ENCODE data around the gene RXFP3. TPM values are rescaled to one million over a fixed set of nuclear protein-coding genes. Genes with fewer than 3 reads are reported as not detected.

Gene RXFP3
- total RNA-seq, 2 donors from 2014 or later: 0.13 TPM; not detected in 1

DNA sequence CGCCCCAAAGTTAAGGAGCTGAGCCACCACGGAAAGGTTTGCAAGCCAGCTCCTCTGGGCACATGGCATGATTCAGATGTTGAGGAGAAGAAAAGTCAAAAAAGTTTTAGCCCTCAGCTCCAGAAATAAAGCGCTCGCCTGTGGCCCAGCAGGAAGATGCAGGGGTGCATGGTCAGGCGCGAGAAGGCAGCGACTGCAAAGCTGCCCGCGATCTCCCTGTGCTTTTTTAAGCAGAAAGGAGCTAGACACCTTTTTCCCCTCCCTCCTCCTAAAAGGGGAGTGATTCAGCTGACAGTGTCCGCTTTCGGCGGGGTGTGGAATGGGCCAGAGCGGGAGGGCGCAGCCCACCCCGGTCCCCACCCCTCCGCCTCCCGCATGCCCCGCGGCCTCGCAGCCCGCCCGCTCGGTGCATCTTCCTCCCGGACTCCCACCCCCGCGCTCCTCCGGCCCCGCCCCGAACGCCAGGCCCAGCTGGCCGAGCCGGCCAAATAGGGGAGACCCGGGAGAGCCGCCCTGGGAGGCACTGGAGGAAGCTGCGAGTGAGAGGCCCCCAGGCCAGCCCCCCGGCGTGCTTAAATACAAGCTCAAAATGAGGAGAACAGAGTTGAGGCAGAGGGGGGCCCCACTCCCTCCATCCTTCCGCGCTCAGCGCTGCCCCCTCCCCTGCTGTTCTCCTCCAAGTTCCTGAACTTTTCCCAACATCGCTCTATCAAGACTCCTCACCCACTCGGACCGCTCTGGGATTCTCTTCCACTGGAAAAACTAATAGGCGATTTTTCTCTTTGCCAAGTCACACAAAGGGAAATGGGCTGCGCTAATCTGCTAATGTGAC lies 44.2 kb upstream of the RXFP3 start, which contains the start of gene ADAMTS12:
Gene ADAMTS12 (minus strand): TSS at position 203 of the 832 bp plus-strand sequence. CDS start 134 bp downstream, at position 69.
- 6 to 15% methylated on average over 8 to 45 of the region's 45 CpGs for WGBS, 2 experiments (ENCODE audit: insufficient coverage in 1 of 2, insufficient read length in 1 of 2)
- Histone ChIP-seq H3K4me1 (ENCODE audit: control insufficient read depth, insufficient read depth, low read length) (peaks cover 9% of the 10 kb centered on the region), H3K9me3 (ENCODE audit: control insufficient read depth, low read length) (no peaks in the 10 kb centered on the region), H3K27ac (ENCODE audit: low read depth, low read length) (peak within 1 kb of the TSS; percentile 36), H3K36me3 (ENCODE audit: control insufficient read depth, insufficient read depth, low read length) (no peaks in the 10 kb centered on the region), H3K4me3 (ENCODE audit: low read length) (peak within 1 kb of the TSS; percentile 91), H3K9ac (ENCODE audit: extremely low read depth, low read length, poor library complexity, severe bottlenecking) (peak within 1 kb of the TSS; percentile 52), H3K27me3 (ENCODE audit: control insufficient read depth, insufficient read depth, low read length, poor library complexity, severe bottlenecking) (no peaks in the 10 kb centered on the region)
- H3K27me3 Mint-ChIP-seq (ENCODE audit: insufficient read depth): peaks cover 30% of the 10 kb centered on the region
- H3K4me1 Mint-ChIP-seq: peaks cover 49% of the 10 kb centered on the region
- H3K27ac Mint-ChIP-seq: peak within 1 kb of the TSS; percentile 87
- peak within 1 kb of the TSS; percentile 83 for H3K4me3 Mint-ChIP-seq
- H3K36me3 Mint-ChIP-seq (ENCODE audit: low read depth): peaks cover 5% of the 10 kb centered on the region
- H3K9me3 Mint-ChIP-seq: no peaks in the 10 kb centered on the region
- TF ChIP-seq, protein P1, sequence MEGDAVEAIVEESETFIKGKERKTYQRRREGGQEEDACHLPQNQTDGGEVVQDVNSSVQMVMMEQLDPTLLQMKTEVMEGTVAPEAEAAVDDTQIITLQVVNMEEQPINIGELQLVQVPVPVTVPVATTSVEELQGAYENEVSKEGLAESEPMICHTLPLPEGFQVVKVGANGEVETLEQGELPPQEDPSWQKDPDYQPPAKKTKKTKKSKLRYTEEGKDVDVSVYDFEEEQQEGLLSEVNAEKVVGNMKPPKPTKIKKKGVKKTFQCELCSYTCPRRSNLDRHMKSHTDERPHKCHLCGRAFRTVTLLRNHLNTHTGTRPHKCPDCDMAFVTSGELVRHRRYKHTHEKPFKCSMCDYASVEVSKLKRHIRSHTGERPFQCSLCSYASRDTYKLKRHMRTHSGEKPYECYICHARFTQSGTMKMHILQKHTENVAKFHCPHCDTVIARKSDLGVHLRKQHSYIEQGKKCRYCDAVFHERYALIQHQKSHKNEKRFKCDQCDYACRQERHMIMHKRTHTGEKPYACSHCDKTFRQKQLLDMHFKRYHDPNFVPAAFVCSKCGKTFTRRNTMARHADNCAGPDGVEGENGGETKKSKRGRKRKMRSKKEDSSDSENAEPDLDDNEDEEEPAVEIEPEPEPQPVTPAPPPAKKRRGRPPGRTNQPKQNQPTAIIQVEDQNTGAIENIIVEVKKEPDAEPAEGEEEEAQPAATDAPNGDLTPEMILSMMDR (conservative IDR thresholded peaks at IDR 0.05): no peak
- peak; percentile 84 for DNase-seq

DNA sequence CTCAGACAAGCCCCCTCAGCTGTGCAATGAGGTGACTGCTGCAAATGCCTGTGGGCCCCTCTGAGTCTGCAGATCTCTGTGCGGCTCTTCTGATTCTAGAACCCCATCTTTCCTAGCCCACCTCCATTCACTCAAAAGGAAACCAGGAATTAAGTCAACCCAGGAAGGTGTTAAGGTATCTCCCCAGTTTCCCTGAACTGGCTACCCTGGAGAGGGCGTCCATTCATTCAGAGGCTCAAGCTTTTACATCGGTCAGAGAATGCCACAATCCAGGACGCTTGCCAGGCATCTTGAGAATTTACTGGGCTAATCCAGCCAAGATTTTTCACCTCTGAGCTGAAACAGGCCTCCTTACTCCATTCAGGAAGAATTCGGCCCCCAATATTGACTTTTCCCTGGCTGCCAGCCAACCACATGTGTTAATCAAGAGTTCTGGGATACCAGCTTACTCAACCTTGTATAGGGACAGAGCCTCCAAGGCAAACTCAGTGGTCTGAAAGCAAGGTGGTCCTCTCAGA lies 43.5 kb upstream of the RXFP3 start:
- Mint-ChIP-seq H3K36me3 (ENCODE audit: low read depth) (peaks cover 4% of the 10 kb centered on the region), H3K9me3 (no peaks in the 10 kb centered on the region), H3K4me3 (peak overlapping the region; percentile 83), H3K27ac (peak overlapping the region; percentile 87), H3K27me3 (ENCODE audit: insufficient read depth) (peaks cover 30% of the 10 kb centered on the region), H3K4me1 (peaks cover 45% of the 10 kb centered on the region)
- TF ChIP-seq, protein P1 (conservative IDR thresholded peaks at IDR 0.05): no peak
- Histone ChIP-seq H3K27me3 (ENCODE audit: control insufficient read depth, insufficient read depth, low read length, poor library complexity, severe bottlenecking) (no peaks in the 10 kb centered on the region), H3K4me3 (ENCODE audit: low read length) (peak overlapping the region; percentile 91), H3K4me1 (ENCODE audit: control insufficient read depth, insufficient read depth, low read length) (peaks cover 7% of the 10 kb centered on the region), H3K27ac (ENCODE audit: low read depth, low read length) (peak overlapping the region; percentile 36), H3K9me3 (ENCODE audit: control insufficient read depth, low read length) (no peaks in the 10 kb centered on the region), H3K9ac (ENCODE audit: extremely low read depth, low read length, poor library complexity, severe bottlenecking) (peak overlapping the region; percentile 13), H3K36me3 (ENCODE audit: control insufficient read depth, insufficient read depth, low read length) (no peaks in the 10 kb centered on the region)
- no peak for DNase-seq
- 75 to 86% methylated on average over 5 of the region's 5 CpGs for WGBS, 2 experiments (ENCODE audit: insufficient coverage in 1 of 2, insufficient read length in 1 of 2)

DNA sequence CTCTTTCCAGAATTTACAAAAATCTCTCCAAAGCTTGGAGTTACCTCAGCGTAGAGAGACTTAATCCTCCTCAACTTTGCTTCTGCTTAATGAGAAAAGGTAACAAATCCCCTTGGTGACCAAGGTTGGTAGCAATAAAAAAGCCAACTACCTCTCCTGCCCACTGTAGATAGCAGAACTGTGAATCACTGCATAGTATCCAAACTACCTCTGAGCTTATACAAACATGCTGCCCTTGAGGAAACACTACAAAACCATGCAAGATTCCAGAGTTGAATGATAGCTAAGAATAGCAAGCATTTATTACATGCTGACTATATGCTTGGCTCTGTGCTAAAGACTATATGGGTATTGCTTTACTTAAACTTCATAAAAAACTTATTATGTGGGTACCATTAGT lies 41.6 kb upstream of the RXFP3 start:
- peaks cover 11% of the 10 kb centered on the region for H3K4me1 ChIP-seq (ENCODE audit: control insufficient read depth, insufficient read depth, low read length)
- no peak overlapping the region for H3K27ac Mint-ChIP-seq
- peaks cover 46% of the 10 kb centered on the region for H3K4me1 Mint-ChIP-seq
- H3K9me3 ChIP-seq (ENCODE audit: control insufficient read depth, low read length): no peaks in the 10 kb centered on the region
- no peaks in the 10 kb centered on the region for H3K36me3 Mint-ChIP-seq (ENCODE audit: low read depth)
- H3K27me3 ChIP-seq (ENCODE audit: control insufficient read depth, insufficient read depth, low read length, poor library complexity, severe bottlenecking): no peaks in the 10 kb centered on the region
- H3K27ac ChIP-seq (ENCODE audit: low read depth, low read length): no peak overlapping the region
- 94 to 100% methylated on average over 1 of the region's 1 CpG for WGBS, 2 experiments (ENCODE audit: insufficient coverage in 1 of 2, insufficient read length in 1 of 2)
- no peaks in the 10 kb centered on the region for H3K36me3 ChIP-seq (ENCODE audit: control insufficient read depth, insufficient read depth, low read length)
- H3K27me3 Mint-ChIP-seq (ENCODE audit: insufficient read depth): peaks cover 30% of the 10 kb centered on the region
- no peaks in the 10 kb centered on the region for H3K9me3 Mint-ChIP-seq
- H3K4me3 Mint-ChIP-seq: no peak overlapping the region
- H3K4me3 ChIP-seq (ENCODE audit: low read length): no peak overlapping the region
- DNase-seq: no peak
- no peak overlapping the region for H3K9ac ChIP-seq (ENCODE audit: extremely low read depth, low read length, poor library complexity, severe bottlenecking)
- TF ChIP-seq, protein P1 (conservative IDR thresholded peaks at IDR 0.05): no peak

Data from endodermal cell (in vitro differentiated cells).